ENCODE measurements around the gene TNFAIP2.

The TNFAIP2 gene

DNA sequence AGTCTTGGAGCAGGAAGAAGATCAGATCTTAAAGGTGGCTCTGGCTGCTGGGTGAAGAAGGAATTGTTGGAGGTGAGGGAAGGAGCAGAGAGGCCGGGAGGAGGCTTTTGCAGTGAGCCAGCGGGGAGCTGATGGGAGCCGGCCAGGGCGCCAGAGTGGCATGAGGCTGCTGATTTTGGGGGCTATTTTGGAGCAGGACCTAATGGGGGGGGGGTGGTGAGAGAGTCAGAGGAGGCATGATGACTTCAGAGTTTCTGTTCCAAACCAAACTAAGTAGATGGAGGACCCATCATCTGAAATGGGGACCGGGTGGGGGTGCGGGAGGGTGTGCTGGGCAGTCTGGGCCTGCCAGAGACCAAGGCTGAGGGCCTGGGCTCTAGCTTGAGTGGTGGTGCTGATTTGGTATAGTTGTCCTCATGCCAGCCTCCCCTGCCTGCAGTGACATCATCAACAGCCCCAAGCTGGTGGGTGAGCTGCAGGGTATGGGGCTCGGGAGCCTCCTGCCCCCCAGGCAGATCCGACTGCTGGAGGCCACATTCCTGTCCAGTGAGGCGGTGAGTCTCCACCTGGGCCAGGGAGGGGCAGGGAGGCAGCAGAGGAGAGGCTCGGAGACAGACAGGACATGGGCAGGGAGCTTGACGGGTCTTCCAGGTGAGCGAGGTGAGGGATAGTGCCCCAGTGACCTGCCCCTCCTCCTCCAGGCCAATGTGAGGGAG, 6.2 kb downstream of the TNFAIP2 start:
- intact Hi-C loops (cut with DNase I), result no loop called here
- peak in 2 of 10 donors; percentile 55 to 77 for DNase-seq

DNA sequence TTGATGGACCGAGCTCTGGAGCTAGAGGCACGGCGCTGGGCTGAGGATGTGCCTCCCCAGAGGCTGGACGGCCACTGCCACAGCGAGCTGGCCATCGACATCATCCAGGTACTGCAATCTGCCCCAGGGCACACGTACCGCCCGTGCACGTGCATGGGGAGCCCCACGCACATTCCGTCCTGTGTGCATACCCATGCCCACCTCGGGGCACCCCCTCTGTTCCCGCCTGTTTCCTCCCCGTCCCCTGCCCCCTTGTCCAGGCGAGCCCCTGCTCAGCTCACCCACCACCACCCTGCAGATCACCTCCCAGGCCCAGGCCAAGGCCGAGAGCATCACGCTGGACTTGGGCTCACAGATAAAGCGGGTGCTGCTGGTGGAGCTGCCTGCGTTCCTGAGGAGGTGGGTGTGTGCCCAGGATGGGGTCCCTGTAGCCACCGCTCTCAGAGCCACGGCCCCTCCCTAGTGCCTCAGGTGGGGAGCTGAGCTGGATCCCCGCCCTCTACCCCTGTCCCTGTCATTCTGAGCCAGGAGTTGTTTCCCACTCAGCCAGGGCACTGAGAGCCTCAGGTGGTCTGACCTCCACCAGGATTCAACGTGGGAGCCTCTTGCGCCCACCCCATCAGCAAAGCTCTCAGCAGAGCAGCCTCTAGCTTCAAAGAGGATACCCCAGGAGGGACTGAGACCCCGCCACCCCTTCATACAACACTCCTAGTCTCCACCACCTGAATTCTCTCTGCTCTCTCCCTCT, 6.9 kb downstream of the TNFAIP2 start:
- peak in 2 of 10 donors; percentile 55 to 71 for DNase-seq

DNA sequence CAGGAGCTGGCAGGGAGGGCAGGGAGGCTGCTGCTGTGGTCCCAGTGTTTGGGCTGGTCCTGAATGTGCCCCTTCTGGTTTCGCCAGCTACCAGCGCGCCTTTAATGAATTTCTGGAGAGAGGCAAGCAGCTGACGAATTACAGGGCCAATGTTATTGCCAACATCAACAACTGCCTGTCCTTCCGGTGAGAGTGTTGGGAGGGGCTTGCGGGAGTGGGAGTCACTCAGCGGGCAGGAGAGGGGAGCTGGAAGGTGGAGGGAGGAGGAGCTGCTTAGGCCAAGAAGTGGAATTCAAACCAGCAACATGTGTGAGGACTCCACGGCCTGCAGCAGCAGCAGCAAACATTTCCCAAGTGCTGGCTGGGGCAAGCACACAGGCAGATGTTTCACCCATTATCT, 7.7 kb downstream of the TNFAIP2 start:
- DNase-seq, result peak in 2 of 10 donors; percentile 44 to 49
- intact Hi-C loops (cut with DNase I), result no loop called here

More for the DNA sequence above, 6.9 kb downstream of the TNFAIP2 start:
- intact Hi-C loops (cut with DNase I), result no loop called here

DNA sequence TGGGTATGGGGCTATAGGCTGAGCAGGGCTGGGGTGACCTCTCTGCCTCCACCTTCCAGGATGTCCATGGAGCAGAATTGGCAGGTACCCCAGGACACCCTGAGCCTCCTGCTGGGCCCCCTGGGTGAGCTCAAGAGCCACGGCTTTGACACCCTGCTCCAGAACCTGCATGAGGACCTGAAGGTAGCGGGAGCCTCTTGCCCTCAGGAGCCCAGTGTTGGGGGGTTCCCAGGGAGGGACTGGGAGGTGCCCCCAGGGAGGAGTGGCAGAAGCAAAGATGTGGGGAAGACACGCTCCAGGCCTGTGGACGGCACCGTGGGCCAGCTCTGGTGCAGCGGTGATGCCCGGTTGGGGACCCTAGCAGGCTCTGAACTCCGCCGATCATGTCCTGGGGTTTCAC, 8.3 kb downstream of the TNFAIP2 start:
- intact Hi-C loops (cut with DNase I), result no loop called here
- DNase-seq, result peak in 2 of 10 donors; percentile 35 to 62

DNA sequence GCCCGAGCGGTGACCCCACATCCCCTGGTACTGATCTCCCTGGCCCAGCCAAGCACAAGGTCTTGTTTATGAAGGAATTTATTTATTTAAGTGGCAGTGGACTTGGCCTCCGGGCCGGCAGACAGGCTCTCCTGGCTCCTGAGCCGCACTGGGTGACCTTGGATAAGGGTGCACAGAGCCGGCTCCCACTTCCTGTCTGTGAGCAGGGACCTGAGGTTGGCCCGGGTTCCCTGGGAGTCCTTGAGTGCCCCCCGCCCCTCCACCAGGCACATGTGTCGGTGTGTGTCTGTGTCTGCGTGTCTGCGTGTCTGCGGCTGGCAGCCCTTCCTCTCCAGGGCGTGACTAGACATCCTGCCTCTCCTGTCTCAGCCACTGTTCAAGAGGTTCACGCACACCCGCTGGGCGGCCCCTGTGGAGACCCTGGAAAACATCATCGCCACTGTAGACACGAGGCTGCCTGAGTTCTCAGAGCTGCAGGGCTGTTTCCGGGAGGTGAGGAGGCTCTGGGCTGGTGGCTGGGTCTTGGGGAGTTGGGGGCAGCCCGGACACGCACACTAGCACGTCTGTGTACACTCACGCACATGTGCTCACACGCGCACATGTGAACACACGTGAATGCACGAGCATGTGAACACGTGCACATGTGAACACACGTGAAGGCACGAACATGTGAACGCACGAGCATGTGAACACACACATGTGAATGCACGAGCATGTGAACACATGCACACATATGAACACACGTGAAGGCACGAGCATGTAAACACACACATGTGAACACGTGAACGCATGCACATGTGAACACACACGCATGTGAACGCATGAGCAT, 9.3 kb downstream of the TNFAIP2 start:
- intact Hi-C loops (cut with DNase I), result no loop called here
- DNase-seq, result peak in 2 of 10 donors; percentile 59 to 68

DNA sequence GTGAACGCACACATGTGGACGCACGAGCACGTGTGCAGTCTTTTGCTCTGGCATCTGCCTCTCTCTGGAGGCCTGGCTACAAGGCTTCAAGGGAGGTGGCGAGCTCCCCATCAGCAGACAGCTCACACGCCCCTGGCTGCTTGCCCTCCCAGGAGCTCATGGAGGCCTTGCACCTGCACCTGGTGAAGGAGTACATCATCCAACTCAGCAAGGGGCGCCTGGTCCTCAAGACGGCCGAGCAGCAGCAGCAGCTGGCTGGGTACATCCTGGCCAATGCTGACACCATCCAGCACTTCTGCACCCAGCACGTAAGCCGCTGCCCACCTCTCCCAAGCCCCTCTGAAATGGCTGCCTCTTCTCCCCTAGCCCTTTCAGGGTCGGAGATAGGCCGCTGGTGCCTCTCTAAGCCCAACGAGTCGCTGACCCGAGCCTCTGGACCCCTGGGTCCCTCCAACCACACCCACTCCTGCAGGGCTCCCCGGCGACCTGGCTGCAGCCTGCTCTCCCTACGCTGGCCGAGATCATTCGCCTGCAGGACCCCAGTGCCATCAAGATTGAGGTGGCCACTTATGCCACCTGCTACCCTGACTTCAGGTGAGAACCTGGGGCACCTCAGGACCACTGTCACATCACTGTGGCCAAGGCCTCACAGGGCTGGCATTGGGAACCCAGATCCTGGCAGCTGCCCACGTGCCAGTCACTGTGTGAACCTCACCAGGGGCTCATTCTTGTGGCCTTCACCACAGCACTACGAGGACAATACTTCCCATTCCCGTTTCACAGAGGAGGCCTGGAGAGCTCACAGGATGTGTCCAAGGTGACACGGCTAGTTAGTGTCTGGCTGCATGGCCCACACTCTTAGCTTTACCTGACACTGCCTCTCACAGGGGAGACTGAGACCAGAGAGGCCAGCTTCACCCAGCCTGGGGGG, 10.2 kb downstream of the TNFAIP2 start:
- DNase-seq, result peak in 2 of 10 donors; percentile 37 to 79
- intact Hi-C loops (cut with DNase I), result no loop called here

DNA sequence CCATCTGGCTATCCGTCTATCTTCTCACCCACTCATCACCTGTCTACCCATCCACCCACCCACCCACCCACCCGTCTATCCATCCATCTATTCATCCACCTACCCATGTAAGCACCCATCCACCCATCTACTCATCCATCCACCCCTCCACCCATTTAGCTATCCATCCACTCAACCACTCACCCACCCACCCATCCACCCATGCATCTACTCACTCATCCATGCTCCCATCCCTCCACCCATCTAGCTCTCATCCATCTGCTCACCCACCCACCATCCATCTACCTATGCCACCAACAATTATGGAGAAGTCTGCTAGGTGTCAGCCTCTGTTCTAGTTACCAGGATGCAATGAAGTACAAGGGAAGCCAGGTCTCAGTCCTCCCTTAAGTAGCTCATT, 11.1 kb downstream of the TNFAIP2 start:
- intact Hi-C loops (cut with DNase I), result no loop called here
- no peak for DNase-seq

DNA sequence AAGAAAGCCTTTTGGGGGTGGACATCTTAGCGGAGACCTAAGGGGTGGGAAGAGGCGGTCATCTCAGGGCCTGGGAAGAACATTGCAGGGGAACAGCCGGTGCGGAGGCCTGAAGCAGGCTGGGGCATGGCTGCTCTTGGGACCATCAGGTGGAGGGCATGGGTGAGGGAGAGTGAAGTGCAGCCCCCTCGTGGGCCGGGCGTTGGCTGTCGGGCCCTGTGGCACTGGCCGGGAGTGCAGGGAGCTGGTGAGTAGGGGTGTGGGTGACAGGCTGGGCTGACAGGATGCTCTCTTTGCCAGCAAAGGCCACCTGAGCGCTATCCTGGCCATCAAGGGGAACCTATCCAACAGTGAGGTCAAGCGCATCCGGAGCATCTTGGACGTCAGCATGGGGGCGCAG, 11.7 kb downstream of the TNFAIP2 start:
- DNase-seq, result peak in 2 of 10 donors; percentile 43 to 67
- intact Hi-C loops (cut with DNase I), result no loop called here

DNA sequence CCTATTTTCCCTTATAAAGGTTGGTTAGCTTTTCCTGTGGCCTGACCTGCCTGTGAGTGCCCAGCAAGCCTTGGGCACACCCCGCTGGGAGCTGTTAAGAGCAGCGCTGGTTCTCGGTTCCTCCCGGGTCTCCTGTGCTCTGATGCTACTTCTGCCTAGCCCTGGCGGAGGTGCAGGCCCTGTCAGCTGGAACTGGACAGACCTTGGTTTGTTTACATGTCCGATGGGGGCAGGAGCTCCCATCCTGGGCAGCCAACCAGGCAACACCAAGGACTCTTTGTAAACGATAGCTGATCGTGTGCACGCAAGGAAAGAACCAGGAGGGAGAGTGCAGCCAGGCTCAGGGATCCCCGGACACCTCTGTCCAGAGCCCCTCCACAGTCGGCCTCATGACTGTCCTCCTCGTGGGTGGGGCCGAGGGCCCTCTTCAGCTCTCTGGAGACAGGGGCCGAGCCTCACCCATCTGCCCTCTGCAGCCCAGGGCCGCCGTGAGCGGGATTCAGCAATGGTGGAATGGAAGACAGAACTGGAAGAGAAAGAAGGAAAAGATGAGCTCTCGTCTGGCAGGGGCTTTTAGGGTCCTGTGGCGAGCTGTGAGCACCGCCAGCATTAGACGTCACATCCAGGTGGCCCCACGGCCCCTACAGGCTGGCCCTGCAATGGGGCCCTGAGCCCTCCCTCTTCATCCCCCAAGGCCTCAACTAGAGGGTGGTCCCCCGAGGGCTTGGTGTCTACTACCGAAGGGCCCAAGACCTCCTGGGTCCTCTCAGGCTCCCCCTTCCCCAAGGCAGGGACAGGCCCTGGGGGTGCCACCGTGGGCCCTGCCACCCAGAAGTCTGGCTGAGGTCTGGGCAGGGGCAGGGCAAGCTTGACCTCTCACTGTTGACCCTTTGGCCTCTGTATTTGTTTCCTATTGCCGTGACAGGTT, 12.3 kb downstream of the TNFAIP2 start:
- intact Hi-C loops (cut with DNase I), result no loop called here
- peak in 2 of 10 donors; percentile 59 to 67 for DNase-seq

DNA sequence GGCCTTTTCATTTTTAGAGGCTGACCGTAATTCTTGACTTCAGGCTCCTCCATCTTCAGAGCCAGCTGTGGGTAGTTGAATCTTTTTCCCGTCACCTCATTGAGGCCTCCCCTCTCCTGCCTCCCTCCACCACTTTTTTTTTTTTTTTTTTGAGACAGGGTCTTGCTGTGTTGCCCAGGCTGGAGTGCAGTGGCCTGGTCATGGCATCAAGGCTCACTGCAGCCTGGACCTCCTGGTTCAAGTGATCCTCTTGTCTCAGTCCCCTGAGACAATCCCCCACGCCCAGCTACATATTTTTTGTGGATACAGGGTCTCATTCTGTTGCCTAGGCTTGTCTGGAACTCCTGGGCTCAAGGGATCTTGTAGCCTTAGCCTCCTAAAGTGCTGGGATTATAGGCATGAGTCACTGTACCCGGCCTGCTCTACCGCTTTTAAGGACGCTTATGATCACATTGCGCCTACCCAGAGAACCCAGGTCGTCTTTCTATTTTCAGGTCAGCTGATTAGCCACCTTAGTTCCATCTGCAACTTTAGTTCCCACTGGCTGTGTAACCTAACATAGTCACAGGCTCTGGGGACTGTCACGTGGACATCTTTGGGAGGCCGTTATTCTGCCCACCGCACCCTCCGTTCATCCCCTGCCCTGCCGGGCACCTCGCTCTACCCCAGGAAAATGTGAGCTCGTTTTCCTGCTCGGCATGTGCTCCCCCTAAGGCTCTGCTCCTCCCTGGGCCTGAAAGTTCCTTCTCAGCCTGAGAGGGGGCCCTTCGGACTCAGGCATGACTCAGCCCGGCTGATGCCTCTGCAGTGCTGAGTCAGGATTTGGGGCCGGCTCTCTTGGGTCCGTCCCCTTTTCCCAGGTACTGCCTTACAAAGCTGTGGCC, 13.4 kb downstream of the TNFAIP2 start:
- intact Hi-C loops (cut with DNase I), result no loop called here
- peak in 1 of 10 donors; percentile 69 for DNase-seq

DNA sequence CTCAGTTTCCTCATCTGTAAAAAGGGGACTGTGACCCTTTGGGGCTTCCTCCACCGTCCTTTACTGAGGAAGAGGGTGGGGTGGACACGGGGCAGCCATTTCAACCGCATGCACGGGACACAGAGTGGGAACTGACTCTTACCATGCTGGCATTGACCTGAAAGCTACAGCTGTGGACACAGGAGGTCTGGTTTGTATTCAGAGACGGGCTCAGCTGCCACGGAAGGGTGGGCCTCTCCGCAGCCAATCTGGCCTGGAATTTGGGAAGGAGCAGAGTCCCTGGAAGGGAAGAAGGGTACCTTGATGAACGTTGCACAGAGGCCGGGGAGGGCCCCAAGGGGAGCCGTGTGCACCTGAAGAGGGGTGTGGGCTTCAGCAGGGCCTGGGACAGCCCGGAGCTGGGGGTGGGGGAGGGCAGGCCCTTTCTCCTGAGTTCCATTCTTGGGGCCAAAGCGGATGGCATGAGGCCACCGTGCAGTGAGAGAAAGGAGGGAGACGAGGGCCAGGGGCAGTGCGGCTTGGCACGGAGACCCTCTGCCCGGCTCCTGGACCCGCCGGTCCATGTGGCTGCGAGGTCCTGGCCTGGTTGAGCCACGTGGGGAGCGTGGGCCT, 14.5 kb downstream of the TNFAIP2 start:
- intact Hi-C loops (cut with DNase I), result no loop called here
- peak in 1 of 10 donors; percentile 72 for DNase-seq

DNA sequence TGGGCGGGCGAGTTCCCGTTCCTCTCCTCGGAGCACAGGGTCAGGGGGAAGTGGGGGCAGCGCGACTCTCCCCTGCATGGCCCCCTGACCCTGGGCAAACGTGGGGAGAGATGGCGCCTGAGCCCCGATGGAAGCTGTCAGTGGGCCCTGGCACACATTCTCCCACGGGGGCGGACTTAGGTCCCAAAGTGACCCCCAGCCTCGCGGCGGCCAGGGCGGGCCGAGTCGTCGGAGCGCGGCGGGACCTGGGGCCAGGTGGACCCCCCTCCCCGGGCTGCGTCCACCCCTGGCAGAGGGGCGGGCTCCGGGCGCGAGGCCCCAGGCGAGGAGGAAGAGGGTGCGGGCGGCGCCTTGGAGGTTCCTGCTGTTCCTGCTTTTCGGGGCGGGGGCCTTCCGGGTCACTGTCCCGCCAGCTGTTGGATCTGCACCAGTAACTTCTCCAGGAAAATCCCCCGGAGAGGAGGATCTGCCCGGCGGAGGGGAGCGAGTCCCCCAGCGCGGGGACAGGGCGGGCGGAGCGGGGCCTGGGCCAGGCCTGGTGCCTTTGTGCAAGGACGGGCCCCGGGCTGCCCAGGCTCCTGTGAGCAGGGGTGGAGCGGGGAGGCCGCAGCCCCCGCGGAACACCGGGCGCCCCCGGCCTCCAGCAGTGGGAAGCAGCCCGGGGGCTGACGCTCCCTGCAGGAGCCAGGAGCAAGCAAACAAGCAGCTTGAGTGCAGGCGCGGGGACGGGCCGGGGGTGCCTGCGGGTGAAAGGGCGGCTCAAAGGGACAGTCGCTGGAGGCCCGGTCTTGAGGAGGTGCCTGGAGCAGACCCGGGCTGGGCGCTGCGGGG, 15.3 kb downstream of the TNFAIP2 start:
- DNase-seq, result peak in 1 of 10 donors; percentile 63

DNA sequence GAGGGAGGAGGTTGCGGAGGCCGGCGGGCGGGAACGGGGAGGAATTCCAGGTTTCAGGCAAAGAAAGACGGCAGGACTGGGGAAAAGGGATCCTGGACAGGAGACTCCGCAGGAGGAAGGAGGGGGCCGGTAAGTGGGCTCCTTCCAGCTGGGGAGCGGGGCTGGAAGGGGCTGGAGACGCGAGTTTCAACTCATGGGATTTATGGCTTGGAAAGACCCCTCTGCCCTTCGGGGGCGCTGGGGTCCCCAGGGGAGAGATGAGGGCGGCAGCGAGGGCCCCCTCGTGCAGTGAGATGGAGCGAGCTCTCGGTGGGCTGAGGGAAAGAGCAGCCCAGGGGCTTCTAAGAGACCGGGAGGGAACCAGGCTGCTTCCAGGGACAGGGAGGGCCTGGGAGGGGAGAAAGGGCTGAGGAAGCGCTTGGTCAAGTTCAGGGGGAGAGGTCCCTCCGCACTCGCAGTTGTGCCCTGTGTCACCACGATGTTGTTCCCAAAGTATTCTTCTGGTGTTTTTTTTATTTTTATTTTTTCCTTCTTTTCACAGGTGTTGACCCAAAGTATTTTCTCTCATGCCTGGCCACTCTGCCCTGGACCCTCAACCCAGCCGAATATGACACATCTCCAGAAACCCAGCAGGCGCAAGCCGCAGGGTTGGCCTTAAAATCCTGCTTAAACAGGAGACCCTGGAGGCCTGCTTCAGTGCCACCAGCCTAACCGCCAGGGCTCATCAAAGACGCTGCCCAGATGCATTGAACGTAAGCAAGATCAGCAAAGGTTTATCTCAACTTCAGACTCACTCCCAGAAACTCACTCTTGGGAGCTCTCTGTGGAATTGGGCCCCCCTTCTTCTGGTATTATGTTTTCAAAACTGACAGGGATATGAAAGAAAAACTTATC, 16.1 kb downstream of the TNFAIP2 start:
- intact Hi-C loops (cut with DNase I), result no loop called here
- DNase-seq, result peak in 1 of 10 donors; percentile 57

More for the DNA sequence above, 15.3 kb downstream of the TNFAIP2 start:
- intact Hi-C loops (cut with DNase I), result no loop called here

DNA sequence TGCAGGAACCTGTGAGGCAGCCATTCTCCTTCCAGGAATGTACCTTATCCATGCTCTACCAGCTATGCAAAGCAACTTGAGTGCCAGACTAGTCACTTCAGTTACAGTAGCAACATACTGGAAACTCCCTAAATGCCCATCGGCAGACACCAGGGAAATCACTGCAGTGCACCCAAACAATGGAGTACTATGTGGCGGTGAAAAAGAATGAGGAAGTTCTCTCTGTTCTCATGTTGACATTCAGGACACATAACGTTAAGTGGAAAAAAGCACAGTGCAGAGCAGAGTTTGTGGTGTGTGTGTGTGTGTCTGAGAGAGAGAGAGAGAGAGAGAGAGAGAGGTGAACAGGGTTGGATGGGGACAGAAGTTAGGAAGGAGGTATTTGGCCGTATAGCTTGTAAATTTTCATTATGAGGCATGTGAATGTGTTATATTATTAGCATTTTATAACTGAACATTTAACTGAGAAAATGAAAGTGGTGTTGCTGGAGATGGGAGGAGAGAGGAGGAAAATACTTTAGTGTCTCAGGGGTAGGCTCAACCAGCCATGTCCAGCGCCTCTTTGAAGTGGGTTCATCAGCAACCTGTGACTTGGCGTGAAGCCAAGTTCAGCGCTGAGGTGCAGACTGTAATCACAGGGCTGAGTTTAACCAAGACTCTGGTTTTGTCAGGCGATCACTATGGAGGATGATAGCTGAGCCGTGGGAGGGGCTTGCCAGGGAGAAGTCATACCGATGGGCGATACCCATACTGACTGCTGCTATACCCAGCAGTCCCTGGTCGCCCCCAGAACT, 17.3 kb downstream of the TNFAIP2 start:
- intact Hi-C loops (cut with DNase I), result no loop called here
- no peak for DNase-seq

Data from posterior cingulate gyrus (tissue), 11 donors.